ENCODE measurements around the gene SLC26A2. TPM values are rescaled to one million over a fixed set of nuclear protein-coding genes. Genes with fewer than 3 reads are reported as not detected.

SLC26A2 gene
- total and polyA plus RNA-seq, 2 experiments from 2014 or later = 3.5 to 11.5 TPM

- Mint-ChIP-seq H3K27me3 (ENCODE audit: insufficient read depth, low read depth, poor library complexity) (peaks cover 4% of the 10 kb centered on the region), H3K36me3 (ENCODE audit: low read depth) (peaks cover 70% of the 10 kb centered on the region), H3K9me3 (no peaks in the 10 kb centered on the region), H3K27ac (no peak overlapping the region), H3K4me1 (peaks cover 25% of the 10 kb centered on the region), H3K4me3 (no peak overlapping the region)
- Histone ChIP-seq H3F3A (replicated peaks; ENCODE audit: low read depth) (0 out of 2 replicates have a peak, but pooled peaks cover 2% of the 10 kb centered on the region), H3K4me2 (no peak overlapping the region), H4K20me1 (replicated peaks; ENCODE audit: insufficient read depth) (no peaks in the 10 kb centered on the region; the same call in 1 of the 2 replicates), H3K27ac (ENCODE audit: low read depth) (no peak overlapping the region), H3K9me2 (ENCODE audit: insufficient read depth) (no peaks in the 10 kb centered on the region), H3K36me3 (ENCODE audit: insufficient read depth) (peaks cover 46% of the 10 kb centered on the region), H3K27me3 (ENCODE audit: insufficient read depth) (no peaks in the 10 kb centered on the region), H3K79me2 (replicated peaks; ENCODE audit: insufficient read depth) (no peaks in the 10 kb centered on the region; the same call in 1 of the 2 replicates), H3K4me3 (no peak overlapping the region), H3K4me1 (ENCODE audit: insufficient read depth) (no peaks in the 10 kb centered on the region; the same call in 1 of the 2 replicates), H2AFZ (no peak overlapping the region)
- DNase-seq (ENCODE audit: low spot score) (no peak), ATAC-seq (no peak)
- TF ChIP-seq EZH2 (IDR thresholded peaks at IDR 0.05; ENCODE audit: low read depth, unreplicated experiment) = no peak
- no peak for TF ChIP-seq ZNF114 (CRISPR knock-in tag; IDR thresholded peaks at IDR 0.05)
- no peak for TF ChIP-seq ETS1 (IDR thresholded peaks at IDR 0.05)
- TF ChIP-seq STAT1 (IDR thresholded peaks at IDR 0.05; ENCODE audit: unreplicated experiment) = no peak
- no peak for TF ChIP-seq CREB1 (CRISPR knock-in tag; IDR thresholded peaks at IDR 0.05; ENCODE audit: low read depth)
- TF ChIP-seq ZNF462 (CRISPR knock-in tag; IDR thresholded peaks at IDR 0.05) = no peak
- TF ChIP-seq CTCF (conservative IDR thresholded peaks at IDR 0.05; ENCODE audit: low read depth in 2 of 2) = no peak
- TF ChIP-seq JUNB (IDR thresholded peaks at IDR 0.05; ENCODE audit: unreplicated experiment) = no peak
- TF ChIP-seq REST (IDR thresholded peaks at IDR 0.05; ENCODE audit: unreplicated experiment) = no peak
- no peak for TF ChIP-seq ZNF331 (CRISPR knock-in tag; IDR thresholded peaks at IDR 0.05; ENCODE audit: low read depth)
- TF ChIP-seq NANOG (IDR thresholded peaks at IDR 0.05; ENCODE audit: borderline replicate concordance) = no peak
- no peak for TF ChIP-seq EZH2phosphoT487 (IDR thresholded peaks at IDR 0.05; ENCODE audit: unreplicated experiment)
- no peak for TF ChIP-seq POLR2AphosphoS5 (IDR thresholded peaks at IDR 0.05; ENCODE audit: low read depth)
These were observed 62.6 kb downstream of the SLC26A2 start for GRCh38 chr5:150023136-150023535.

Measured in GM23338 (cell line).